IMR-90 (cell line): ENCODE results near the gene TPSG1. TPM values are rescaled to one million over a fixed set of nuclear protein-coding genes. Genes with fewer than 3 reads are reported as not detected.

Experiments used
- ATAC-seq: fragments of 200-7000 bp; cut with Tn5 transposase; 2 replicates; pipeline ENCODE4 v1.9.1; 2020; ENCODE audit warnings: low read depth, mild to moderate bottlenecking, moderate library complexity
- BruUV-seq: library from RNA; stranded (reverse); fragments of 400-500 nt; replicated peaks from 2 replicates; lab custom pipeline; 2021; lab: Mats Ljungman, UMichigan
- CTCF ChIA-PET: fragments of 300-600 bp; formaldehyde crosslinking; extraction: SDS; loops from one replicate; lab custom pipeline; 2021; ENCODE audit warnings: antibody characterized with exemption; lab: Yijun Ruan, JAX
- POLR2A ChIA-PET: fragments of 300-600 bp; sonication (Branson Sonifier 250); formaldehyde crosslinking; loops from one replicate; lab custom pipeline; 2022; ENCODE audit warnings: antibody characterized with exemption; ENCODE audit not compliant: unreplicated experiment; lab: Charles Lee
- DNase-seq: peaks from one replicate; pipeline ENCODE4 v3.0.0; 2013
- H2AFZ ChIP-seq: replicated peaks from 2 replicates; pipeline ENCODE3; 2013; ENCODE audit warnings: low read length, mild to moderate bottlenecking; ENCODE audit not compliant: poor library complexity
- H2AK5ac ChIP-seq: 2 replicates; pipeline ENCODE4 v1.6.1; 2013; ENCODE audit warnings: low read depth, low read length, inconsistent platforms
- H2AK9ac ChIP-seq: replicated peaks from 2 replicates; pipeline ENCODE3; 2013; ENCODE audit warnings: mild to moderate bottlenecking, low read depth, low read length, moderate library complexity; ENCODE audit not compliant: poor library complexity
- H2BK120ac ChIP-seq: 2 replicates; pipeline ENCODE4 v1.6.1; 2013; ENCODE audit warnings: low read depth, low read length, inconsistent platforms
- H2BK15ac ChIP-seq: 3 replicates; pipeline ENCODE4 v1.6.1; 2013; ENCODE audit warnings: low read depth, low read length, inconsistent platforms
- H2BK20ac ChIP-seq: 2 replicates; pipeline ENCODE4 v1.6.1; 2013; ENCODE audit warnings: low read depth, mild to moderate bottlenecking, inconsistent platforms, low read length, moderate library complexity
- H2BK5ac ChIP-seq: 2 replicates; pipeline ENCODE4 v1.6.1; 2013; ENCODE audit warnings: mild to moderate bottlenecking, low read depth, low read length, inconsistent platforms; ENCODE audit not compliant: poor library complexity, severe bottlenecking
- H3K14ac ChIP-seq: replicated peaks from 2 replicates; pipeline ENCODE4 v1.6.1; 2013; ENCODE audit warnings: low read depth, low read length, inconsistent platforms
- H3K18ac ChIP-seq: 2 replicates; pipeline ENCODE4 v1.6.1; 2013; ENCODE audit warnings: low read depth, low read length, control low read depth
- H3K23ac ChIP-seq: 2 replicates; pipeline ENCODE4 v1.6.1; 2013; ENCODE audit warnings: low read depth, low read length, inconsistent platforms
- H3K27ac ChIP-seq: 2 replicates; pipeline ENCODE4 v1.5.1; 2013; ENCODE audit warnings: mild to moderate bottlenecking, control low read depth, low read length; ENCODE audit not compliant: insufficient read depth
- H3K27me3 ChIP-seq: 2 replicates; pipeline ENCODE4 v1.6.1; 2013; ENCODE audit warnings: low read length; ENCODE audit not compliant: control insufficient read depth, insufficient read depth
- H3K36me3 ChIP-seq: 2 replicates; pipeline ENCODE4 v1.6.1; 2013; ENCODE audit warnings: low read length, mixed read lengths; ENCODE audit not compliant: control insufficient read depth, insufficient read depth
- H3K4ac ChIP-seq: 2 replicates; pipeline ENCODE4 v1.6.1; 2013; ENCODE audit warnings: low read depth, low read length, inconsistent platforms
- H3K4me1 ChIP-seq: 2 replicates; pipeline ENCODE4 v1.6.1; 2013; ENCODE audit warnings: low read length, mixed read lengths; ENCODE audit not compliant: control insufficient read depth, insufficient read depth
- H3K4me2 ChIP-seq: 2 replicates; pipeline ENCODE4 v1.6.1; 2013; ENCODE audit warnings: low read depth, mild to moderate bottlenecking, control low read depth, low read length, moderate library complexity
- H3K4me3 ChIP-seq: 2 replicates; pipeline ENCODE4 v1.5.1; 2013; ENCODE audit warnings: low read depth, mild to moderate bottlenecking, control low read depth, low read length, moderate library complexity; ENCODE audit not compliant: insufficient read depth
- H3K56ac ChIP-seq: 2 replicates; pipeline ENCODE4 v1.6.1; 2013; ENCODE audit warnings: low read length, inconsistent platforms; ENCODE audit not compliant: insufficient read depth; ENCODE audit errors: extremely low read depth
- H3K79me1 ChIP-seq, 2 experiments: 2 replicates each; pipeline ENCODE4 v1.6.1; 2013; ENCODE audit warnings: low read length in 2 of 2, inconsistent platforms in 1 of 2, low read depth in 1 of 2
- H3K9ac ChIP-seq: 2 replicates; pipeline ENCODE4 v1.6.1; 2013; ENCODE audit warnings: low read depth, low read length, control low read depth
- H3K9me1 ChIP-seq: 2 replicates; pipeline ENCODE4 v1.6.1; 2013; ENCODE audit warnings: low read length, inconsistent platforms; ENCODE audit not compliant: insufficient read depth
- H3K9me3 ChIP-seq: 2 replicates; pipeline ENCODE4 v1.6.1; 2013; ENCODE audit warnings: low read length; ENCODE audit not compliant: control insufficient read depth, insufficient read depth
- H4K20me1 ChIP-seq: 2 replicates; pipeline ENCODE4 v1.6.1; 2013; ENCODE audit warnings: low read length, inconsistent platforms; ENCODE audit not compliant: insufficient read depth
- H4K5ac ChIP-seq: 2 replicates; pipeline ENCODE4 v1.6.1; 2013; ENCODE audit warnings: mild to moderate bottlenecking, low read depth, low read length, control low read depth
- H4K8ac ChIP-seq, 2 experiments: 2 replicates each; pipeline ENCODE4 v1.6.1; 2013; ENCODE audit warnings: low read depth in 2 of 2, low read length in 2 of 2, control low read depth in 1 of 2, inconsistent platforms in 1 of 2
- H4K91ac ChIP-seq: 2 replicates; pipeline ENCODE4 v1.6.1; 2013; ENCODE audit warnings: low read depth, low read length, inconsistent platforms; ENCODE audit not compliant: insufficient read depth
- BHLHE40 ChIP-seq: fragments of 150-350 bp; IDR thresholded peaks from 2 replicates; pipeline ENCODE4 v1.6.1; 2016; ENCODE audit warnings: mild to moderate bottlenecking, low read depth, low read length
- CEBPB ChIP-seq: IDR thresholded peaks from 2 replicates; pipeline ENCODE4 v1.6.1; 2012; ENCODE audit warnings: low read depth, low read length, improper control_type of control experiment
- CHD1 ChIP-seq: IDR thresholded peaks from 2 replicates; pipeline ENCODE4 v1.6.1; 2012; ENCODE audit warnings: low read depth, low read length, improper control_type of control experiment
- CTCF ChIP-seq: conservative IDR thresholded peaks from 2 replicates; pipeline ENCODE4 v1.5.1; 2012; ENCODE audit warnings: mild to moderate bottlenecking, low read depth, low read length, improper control_type of control experiment
- ELK1 ChIP-seq: fragments of 150-350 bp; IDR thresholded peaks from 2 replicates; pipeline ENCODE4 v1.6.1; 2016; ENCODE audit warnings: low read depth, mild to moderate bottlenecking, low read length, moderate library complexity, borderline replicate concordance
- FOS ChIP-seq: fragments of 150-350 bp; IDR thresholded peaks from 2 replicates; pipeline ENCODE4 v1.6.1; 2016; ENCODE audit warnings: low read depth, low read length
- MAFK ChIP-seq: IDR thresholded peaks from 2 replicates; pipeline ENCODE4 v1.6.1; 2012; ENCODE audit warnings: low read depth, low read length, improper control_type of control experiment
- MAZ ChIP-seq: IDR thresholded peaks from 2 replicates; pipeline ENCODE4 v1.6.1; 2012; ENCODE audit warnings: low read depth, mild to moderate bottlenecking, low read length, improper control_type of control experiment, moderate library complexity, borderline replicate concordance
- MXI1 ChIP-seq: IDR thresholded peaks from 2 replicates; pipeline ENCODE4 v1.6.1; 2012; ENCODE audit warnings: low read depth, mild to moderate bottlenecking, low read length, moderate library complexity, borderline replicate concordance
- NFE2L2 ChIP-seq: fragments of 150-350 bp; IDR thresholded peaks from 2 replicates; pipeline ENCODE4 v1.6.1; 2016; ENCODE audit warnings: low read depth, mild to moderate bottlenecking, low read length
- POLR2A ChIP-seq: IDR thresholded peaks from 2 replicates; pipeline ENCODE4 v1.6.1; 2012; ENCODE audit warnings: mild to moderate bottlenecking, low read depth, low read length
- RAD21 ChIP-seq: IDR thresholded peaks from 2 replicates; pipeline ENCODE4 v1.6.1; 2012; ENCODE audit warnings: low read length, improper control_type of control experiment
- RCOR1 ChIP-seq: IDR thresholded peaks from 2 replicates; pipeline ENCODE4 v1.6.1; 2012; ENCODE audit warnings: mild to moderate bottlenecking, low read length, improper control_type of control experiment; ENCODE audit not compliant: insufficient replicate concordance
- RFX5 ChIP-seq: IDR thresholded peaks from 2 replicates; pipeline ENCODE4 v1.8.0; 2012; ENCODE audit warnings: low read depth, mild to moderate bottlenecking, low read length, moderate library complexity
- SMC3 ChIP-seq: fragments of 150-350 bp; IDR thresholded peaks from 2 replicates; pipeline ENCODE4 v1.6.1; 2016; ENCODE audit warnings: low read depth, mild to moderate bottlenecking, antibody characterized with exemption, low read length, moderate library complexity
- USF2 ChIP-seq: fragments of 150-350 bp; IDR thresholded peaks from 2 replicates; pipeline ENCODE4 v1.6.1; 2017; ENCODE audit warnings: mild to moderate bottlenecking, antibody characterized with exemption, low read length, low read depth
- WGBS, 2 experiments: methylation state at CpG; one replicate each; pipeline versions ENCODE4 v1.1.5 to v1.1.7; 2013; ENCODE audit warnings: missing lambda C conversion rate in 2 of 2; ENCODE audit not compliant: insufficient read length in 1 of 2; ENCODE audit errors: extremely low coverage in 2 of 2; 5-methylcytosine and 5-hydroxymethylcytosine counted together
- dilution Hi-C: fragments of 300-500 bp; cut with HindIII; formaldehyde crosslinking; loops from one replicate; pipeline ENCODE4 v1.14.3; 2018; ENCODE audit warnings: low sequenced_read_pairs; ENCODE audit not compliant: unreplicated experiment
- in situ Hi-C: fragments of 300-500 bp; cut with MboI; formaldehyde crosslinking; loops from 3 replicates; pipeline ENCODE4 v1.14.3; 2019; ENCODE audit warnings: low sequenced_read_pairs, inconsistent platforms, mixed read lengths
- intact Hi-C: fragments of 100-400 bp; cut with micrococcal nuclease; formaldehyde crosslinking; loops from 2 replicates; pipeline ENCODE4 v1.10.0; 2022
- polyA plus RNA-seq, 3 experiments: library from polyadenylated mRNA; depleted of rRNA; stranded (reverse); fragments of >200 nt; gene quantifications; 2 replicates each; pipeline ENCODE4 v1.2.3, GENCODE V29; 2012; ENCODE audit warnings: low replicate concordance in 1 of 3
- total RNA-seq: library from RNA; depleted of rRNA; stranded (reverse); fragments of >200 nt; gene quantifications from 2 replicates; pipeline ENCODE4 v1.2.3, GENCODE V29; 2012

The TPSG1 gene
- total and polyA plus RNA-seq, 2 of the 4 experiments (the other 2 are of a cell fraction) = not detected

- no TSS peak for BruUV-seq
- Histone ChIP-seq H3K4me2 (no peak overlapping the region), H3K4ac (no peak overlapping the region), H4K8ac (no peak overlapping the region), H3K36me3 (no peaks in the 10 kb centered on the region), H3K23ac (no peak overlapping the region), H2BK5ac (no peak overlapping the region), H4K5ac (no peak overlapping the region), H3K18ac (no peak overlapping the region), H3K9ac (no peak overlapping the region), H3K56ac (no peak overlapping the region), H2BK15ac (no peak overlapping the region), H2AK9ac (no peak overlapping the region), H3K9me1 (peaks cover 4% of the 10 kb centered on the region; the same call in 1 of the 2 replicates), H4K91ac (no peak overlapping the region), H3K4me1 (no peaks in the 10 kb centered on the region), H3K27me3 (peaks cover 38% of the 10 kb centered on the region), H3K14ac (no peak overlapping the region), H2AFZ (no peak overlapping the region), H3K9me3 (no peaks in the 10 kb centered on the region), H2BK20ac (no peak overlapping the region), H2BK120ac (no peak overlapping the region), H3K79me1 (no peaks in the 10 kb centered on the region), H3K4me3 (no peak overlapping the region), H2AK5ac (no peak overlapping the region), H3K27ac (no peak overlapping the region), H4K20me1 (no peaks in the 10 kb centered on the region; the same call in 1 of the 2 replicates)
- dilution Hi-C loops (no loop called here), intact Hi-C loops (no loop called here), in situ Hi-C loops (no loop called here)
- 52% methylated on average over 8 of the region's 36 CpGs; no CpG with 5 or more reads in 1 of the 2 experiments for WGBS, 2 experiments
- POLR2A ChIA-PET = no interaction called here
- CTCF ChIA-PET = no interaction called here
- DNase-seq (no peak), ATAC-seq (no peak)
- TF ChIP-seq CEBPB (no peak), RAD21 (no peak), NFE2L2 (no peak), RCOR1 (no peak), MXI1 (no peak), SMC3 (no peak), POLR2A (no peak), MAFK (no peak), CHD1 (no peak), RFX5 (no peak), BHLHE40 (no peak), CTCF (no peak), USF2 (no peak), FOS (no peak), MAZ (no peak), ELK1 (no peak)
Measured at GRCh38 chr16:1260101-1260680, 35.1 kb upstream of the TPSG1 start.
